Activated T-cell treated with anti-CD3 and anti-CD28 coated beads for 4 hours (primary cell): Measurements from ENCODE around the gene USH1C.

Source experiments
- DNase-seq: peaks from one replicate; pipeline ENCODE4 v3.0.0-alpha.2; 2020

Gene USH1C

GRCh38 chr11:17524221-17524620, 20.0 kb downstream of the USH1C start:
- no peak for DNase-seq

GRCh38 chr11:17522655-17523054, 21.6 kb downstream of the USH1C start:
- DNase-seq: no peak

DNA sequence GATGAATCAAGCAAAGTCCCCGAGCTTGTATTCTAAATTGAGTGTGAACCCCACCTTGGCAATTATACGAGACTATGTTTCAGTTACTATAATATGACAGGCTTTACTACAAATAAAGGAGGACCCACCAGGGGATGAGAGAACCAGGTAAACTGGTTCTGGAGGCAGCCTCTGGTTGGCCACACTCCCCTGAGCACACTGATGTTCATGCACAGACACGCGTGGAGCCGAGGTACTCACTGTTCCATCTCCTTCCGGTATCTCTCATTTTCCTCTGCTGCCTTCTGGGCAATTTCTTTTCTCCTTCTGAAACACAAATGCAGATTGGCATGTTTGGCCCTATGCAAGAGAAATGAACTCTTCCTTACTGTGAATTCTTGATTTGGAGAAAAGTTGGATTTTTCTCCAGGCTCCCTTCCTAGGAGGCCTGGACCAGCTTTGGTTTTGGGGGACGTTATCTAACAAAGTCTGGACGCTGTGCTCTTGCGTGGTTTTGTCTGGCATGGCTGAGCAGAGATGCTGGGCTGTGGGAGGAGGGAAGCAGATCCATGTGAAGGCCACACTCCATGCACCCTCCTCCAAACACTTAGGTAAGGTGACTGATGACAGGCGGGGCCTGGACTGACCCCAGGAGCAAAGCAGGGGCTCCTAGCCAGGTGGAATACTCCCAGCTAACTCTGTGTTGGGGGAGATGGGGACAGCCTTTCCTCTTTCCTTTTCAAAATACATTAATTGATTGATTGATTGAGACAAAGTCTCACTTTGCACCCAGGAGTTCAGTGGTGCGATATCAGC, 22.9 kb downstream of the USH1C start:
- no peak for DNase-seq

- DNase-seq: no peak
These were observed 24.9 kb downstream of the USH1C start for GRCh38 chr11:17519061-17519885.

DNA sequence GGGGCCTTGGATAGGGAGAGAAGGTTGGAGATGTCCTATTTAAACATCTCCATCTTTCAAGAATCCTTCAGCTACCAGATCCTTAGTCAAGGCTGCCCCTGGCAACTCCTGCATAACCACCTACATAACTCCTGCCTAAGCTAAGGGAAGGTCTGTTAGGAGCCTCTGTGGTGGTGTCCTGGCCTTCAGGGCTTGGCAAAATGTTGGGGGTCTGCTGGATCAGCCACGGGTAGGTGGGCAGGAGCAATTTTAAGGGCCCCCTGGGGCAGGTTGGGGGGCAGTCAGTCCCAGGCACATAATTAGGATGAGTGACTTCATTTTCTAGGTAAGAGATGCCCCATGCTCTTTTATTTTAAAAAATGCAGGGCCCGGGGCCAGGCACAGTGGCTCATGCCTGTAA, 25.9 kb downstream of the USH1C start:
- DNase-seq: no peak

GRCh38 chr11:17517186-17517585, 27.0 kb downstream of the USH1C start:
- no peak for DNase-seq

DNA sequence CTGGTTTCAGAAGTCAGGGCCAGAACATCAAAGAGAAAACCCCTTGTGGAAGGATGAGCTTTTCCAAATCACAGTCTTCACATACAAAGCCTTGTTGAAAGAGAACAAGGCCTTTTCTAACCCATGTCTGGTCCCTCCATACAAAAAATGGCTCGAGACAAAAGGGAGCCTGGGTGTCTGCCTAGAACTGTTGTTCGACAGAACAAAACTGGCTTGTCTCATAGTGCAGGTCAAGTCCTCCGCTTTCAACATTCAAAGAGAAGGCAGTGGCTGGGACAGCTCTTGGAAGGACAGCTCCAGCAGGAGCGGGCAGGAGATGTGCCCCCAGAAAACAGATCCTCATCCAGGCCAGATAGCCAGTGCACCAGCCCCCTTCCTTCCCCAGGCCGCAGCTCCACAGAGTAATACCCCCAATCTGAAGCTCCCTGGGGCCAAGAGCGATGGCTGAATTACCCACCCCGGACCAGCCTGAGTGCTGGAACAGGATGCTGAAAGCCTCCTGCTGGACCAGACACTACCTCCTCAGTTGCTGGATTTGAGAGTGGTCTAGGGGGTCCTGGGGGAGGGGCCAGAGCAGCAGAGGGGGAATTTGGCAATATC, 27.6 kb downstream of the USH1C start:
- DNase-seq: no peak

- no peak for DNase-seq
These were observed 28.6 kb downstream of the USH1C start for GRCh38 chr11:17515443-17516176.

GRCh38 chr11:17514476-17514875, 29.7 kb downstream of the USH1C start:
- no peak for DNase-seq

- no peak for DNase-seq
These were observed 30.4 kb downstream of the USH1C start for GRCh38 chr11:17513853-17514252.

GRCh38 chr11:17512101-17512500, 32.1 kb downstream of the USH1C start:
- no peak for DNase-seq

DNA sequence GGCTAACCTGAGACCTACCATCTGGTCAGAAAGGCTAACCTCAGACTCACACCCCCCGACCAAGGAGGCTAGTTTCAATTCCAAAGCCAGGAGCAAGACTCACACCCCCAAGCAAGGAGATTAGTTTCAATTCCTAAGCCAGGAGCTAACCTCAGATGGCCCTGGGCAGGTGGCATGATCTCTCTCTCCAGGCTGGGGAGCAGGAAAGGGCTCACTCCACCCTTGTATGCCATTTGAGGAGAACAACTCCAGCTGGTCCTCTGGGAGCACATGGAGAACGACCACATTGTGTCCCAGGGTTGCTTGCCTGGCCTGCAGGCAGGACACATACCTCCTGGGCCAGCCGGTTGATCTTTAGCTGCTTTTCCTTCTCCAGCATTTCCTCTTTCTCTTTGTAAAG, 32.6 kb downstream of the USH1C start:
- DNase-seq: no peak

- DNase-seq: no peak
These were observed 33.6 kb downstream of the USH1C start for GRCh38 chr11:17510507-17511206.

GRCh38 chr11:17508791-17509190, 35.4 kb downstream of the USH1C start:
- no peak for DNase-seq

GRCh38 chr11:17508306-17508705, 35.9 kb downstream of the USH1C start:
- no peak for DNase-seq

GRCh38 chr11:17507773-17508172, 36.4 kb downstream of the USH1C start:
- no peak for DNase-seq

- no peak for DNase-seq
These were observed 37.3 kb downstream of the USH1C start for GRCh38 chr11:17506942-17507341.

DNA sequence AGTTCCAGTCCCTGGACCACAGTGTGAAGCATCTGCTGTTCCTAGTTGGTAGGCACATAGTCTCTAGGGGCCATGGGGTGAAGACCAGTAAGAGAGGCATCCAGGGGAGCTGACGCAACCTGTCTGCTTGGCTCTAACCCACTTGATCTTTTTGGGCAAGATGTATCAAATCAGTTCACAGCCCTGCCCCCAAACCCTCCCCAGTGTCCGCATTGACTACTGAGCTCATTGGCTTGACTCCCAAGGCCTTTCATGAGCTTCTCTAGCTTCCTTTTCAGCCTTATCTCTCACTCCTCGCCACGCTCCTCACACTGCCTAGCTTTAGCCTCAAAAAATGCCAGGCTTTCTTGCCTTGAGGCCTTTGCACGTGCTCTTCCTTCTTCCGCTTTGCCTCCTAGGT, 37.9 kb downstream of the USH1C start:
- DNase-seq: no peak

GRCh38 chr11:17505146-17505545, 39.1 kb downstream of the USH1C start:
- DNase-seq: no peak

DNA sequence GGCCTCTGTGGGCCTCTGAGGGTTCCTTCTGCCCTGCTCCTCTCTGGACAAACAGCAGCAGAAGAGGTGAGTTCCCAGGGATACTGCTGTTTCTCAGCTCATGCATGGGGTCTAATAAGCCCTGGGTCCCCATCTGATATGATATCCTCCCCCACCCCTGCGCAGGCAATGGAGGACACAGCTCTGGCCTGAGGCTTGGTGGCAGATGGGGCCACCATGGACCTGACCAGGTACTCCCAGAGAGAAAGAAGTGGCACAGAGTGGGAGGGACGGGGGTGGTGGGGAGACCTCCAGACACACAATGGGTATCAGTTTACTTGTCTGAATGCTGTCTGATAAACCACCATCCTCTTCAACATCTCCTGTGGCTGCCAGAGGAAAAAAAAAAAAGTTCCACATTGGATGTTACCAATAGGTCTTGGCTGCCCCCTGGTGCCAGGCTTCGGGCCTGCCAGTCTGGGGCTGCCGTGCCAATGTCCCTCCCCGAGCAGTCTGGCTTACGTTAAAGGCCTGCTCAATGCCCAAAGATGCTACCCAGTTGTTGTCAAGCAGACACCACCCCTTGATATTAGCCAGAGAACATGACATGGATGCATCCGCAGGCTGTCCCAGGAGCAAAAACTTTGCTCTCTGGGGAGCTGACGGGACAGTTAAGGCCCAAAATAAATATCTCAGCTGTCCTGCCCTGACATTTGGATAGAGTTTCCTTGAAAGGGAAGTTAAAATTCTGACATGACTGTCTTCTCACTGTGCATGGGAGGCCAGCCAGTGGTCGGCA, 39.7 kb downstream of the USH1C start:
- peak; percentile 73 for DNase-seq

DNA sequence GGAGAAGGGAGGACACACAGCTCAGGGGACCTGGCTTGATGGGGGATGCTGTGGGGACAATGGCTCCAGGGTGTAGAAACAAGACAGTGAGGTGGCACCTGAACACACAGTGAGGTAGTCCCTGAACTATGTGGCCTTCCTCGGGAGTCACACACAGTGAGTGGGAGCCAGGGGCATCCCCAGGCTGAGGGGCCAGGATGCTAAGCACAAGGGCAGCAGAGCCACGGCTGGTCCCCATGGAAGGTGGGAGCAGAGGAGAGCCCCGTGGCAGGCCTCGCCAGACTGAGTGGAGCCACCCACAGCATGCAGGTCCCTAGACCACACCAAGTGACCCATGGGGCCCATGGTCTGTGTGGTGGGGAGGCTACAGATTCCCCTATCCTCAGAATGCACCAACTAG, 41.6 kb downstream of the USH1C start:
- no peak for DNase-seq

DNA sequence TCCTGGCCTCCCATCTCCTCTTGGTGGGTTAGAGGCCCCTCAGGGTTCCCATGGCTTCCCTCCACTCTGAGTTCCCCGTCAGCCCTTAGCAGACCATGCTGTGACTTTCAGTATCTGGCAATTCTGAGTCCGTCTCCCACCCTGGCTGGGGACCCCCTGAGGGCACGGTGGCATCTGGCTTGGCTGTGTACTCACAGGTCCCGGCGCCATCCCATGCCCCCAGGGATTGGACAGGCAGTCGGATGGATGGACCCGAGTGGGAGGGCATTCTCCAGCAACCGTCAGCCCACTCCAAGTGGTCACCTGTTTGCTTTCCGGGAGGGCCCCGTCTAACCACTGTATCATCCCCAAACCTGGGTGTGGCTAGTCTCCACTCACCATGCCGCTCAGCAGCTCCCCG, 43.5 kb downstream of the USH1C start:
- no peak for DNase-seq
